Measurements from ENCODE around the gene PANK4. TPM values are rescaled to one million over a fixed set of nuclear protein-coding genes. Genes with fewer than 3 reads are reported as not detected.

The PANK4 gene
- total and polyA plus RNA-seq, 10 of the 15 experiments (the other 5 are each of a cell fraction or from before 2014, with no cell fraction given) = 0.35 to 38.0 (median 18.6) TPM

GRCh38 chr1:2545754-2546514 is 19.5 kb upstream of the PANK4 start (continued):
- TF ChIP-seq TAF1 (IDR thresholded peaks at IDR 0.05; ENCODE audit: borderline replicate concordance, low read depth, low read length) (peak; percentile 68), RCOR1 (conservative IDR thresholded peaks at IDR 0.05; ENCODE audit: low read depth, low read length) (no peak), CHD1 (IDR thresholded peaks at IDR 0.05; ENCODE audit: low read depth, low read length) (no peak), KLF5 (IDR thresholded peaks at IDR 0.05; ENCODE audit: partially characterized antibody) (no peak), NFYA (IDR thresholded peaks at IDR 0.05; ENCODE audit: borderline replicate concordance, low read depth, low read length) (no peak), BHLHE40 (IDR thresholded peaks at IDR 0.05; ENCODE audit: borderline replicate concordance in 1 of 2, low read depth in 2 of 2, low read length in 1 of 2) (peak; percentile 48 to 83; a peak in 3 of 4 replicates), ETV6 (conservative IDR thresholded peaks at IDR 0.05 in 1 of 2, IDR thresholded peaks at IDR 0.05 in 1 of 2; ENCODE audit: borderline replicate concordance in 1 of 2, low read depth in 1 of 2) (no peak), BCL3 (IDR thresholded peaks at IDR 0.05; ENCODE audit: borderline replicate concordance, insufficient read depth, low read depth, low read length, poor library complexity, severe bottlenecking) (no peak), YBX1 (IDR thresholded peaks at IDR 0.05) (no peak), ZNF384 (IDR thresholded peaks at IDR 0.05; ENCODE audit: borderline replicate concordance, low read depth, low read length) (no peak), TCF3 (IDR thresholded peaks at IDR 0.05; ENCODE audit: borderline replicate concordance, insufficient read depth, low read depth, low read length) (peak; percentile 92), ZSCAN29 (IDR thresholded peaks at IDR 0.05) (no peak), ELK1 (IDR thresholded peaks at IDR 0.05; ENCODE audit: low read depth, low read length) (no peak), POU2F2 (IDR thresholded peaks at IDR 0.05; ENCODE audit: borderline replicate concordance, low read depth, low read length) (peak; percentile 89)

Measured in GM12878 (cell line).